PC-9 (cell line): ENCODE data around the gene TXNDC16. TPM values are rescaled to one million over a fixed set of nuclear protein-coding genes. Genes with fewer than 3 reads are reported as not detected.

Source experiments
- BruUV-seq: library from RNA; stranded (reverse); fragments of 400-500 nt; replicated peaks from 2 replicates; lab custom pipeline; 2021; lab: Mats Ljungman, UMichigan
- CTCF ChIA-PET: fragments of 300-600 bp; sonication (Branson Sonifier 250); formaldehyde crosslinking; loops from one replicate; lab custom pipeline; 2022; ENCODE audit warnings: antibody characterized with exemption; lab: Charles Lee
- POLR2A ChIA-PET: fragments of 300-600 bp; sonication (Branson Sonifier 250); formaldehyde crosslinking; loops from one replicate; lab custom pipeline; 2022; ENCODE audit warnings: antibody characterized with exemption; ENCODE audit not compliant: unreplicated experiment; lab: Charles Lee
- DNase-seq, 2 experiments: peaks; one replicate each; pipeline versions ENCODE4 v3.0.0 to v3.0.0-alpha.2; 2015 to 2022; ENCODE audit warnings: mixed read lengths in 1 of 2
- H2AFZ ChIP-seq: fragments of 200-600 bp; sonication (generic); 2 replicates; pipeline ENCODE4 v1.8.1; 2017; ENCODE audit warnings: antibody characterized with exemption
- H3F3A ChIP-seq: fragments of 200-600 bp; sonication (generic); 2 replicates; pipeline ENCODE4 v1.8.1; 2017; ENCODE audit warnings: antibody characterized with exemption, mild to moderate bottlenecking, low read depth; ENCODE audit not compliant: insufficient read depth
- H3K27ac ChIP-seq: fragments of 200-600 bp; sonication (generic); 2 replicates; pipeline ENCODE4 v1.6.1; 2016; ENCODE audit warnings: mixed run types
- H3K27me3 ChIP-seq: fragments of 200-600 bp; sonication (generic); 2 replicates; pipeline ENCODE4 v1.6.1; 2016; ENCODE audit warnings: low read depth, mixed run types; ENCODE audit not compliant: insufficient read depth
- H3K36me3 ChIP-seq: fragments of 200-600 bp; sonication (generic); 2 replicates; pipeline ENCODE4 v1.6.1; 2016; ENCODE audit warnings: low read depth, mixed run types
- H3K4me1 ChIP-seq: fragments of 200-600 bp; sonication (generic); replicated peaks from 2 replicates; pipeline ENCODE4 v1.6.1; 2016; ENCODE audit warnings: mixed run types; ENCODE audit not compliant: insufficient read depth
- H3K4me2 ChIP-seq: fragments of 200-600 bp; sonication (generic); 2 replicates; pipeline ENCODE4 v1.6.1; 2017; ENCODE audit warnings: mixed run types
- H3K4me3 ChIP-seq: fragments of 200-600 bp; sonication (generic); 2 replicates; pipeline ENCODE4 v1.6.1; 2016; ENCODE audit warnings: mixed run types
- H3K79me2 ChIP-seq: fragments of 200-600 bp; sonication (generic); 2 replicates; pipeline ENCODE4 v1.6.1; 2017; ENCODE audit warnings: low read depth, mixed run types
- H3K9me2 ChIP-seq: fragments of 200-600 bp; sonication (generic); 2 replicates; pipeline ENCODE4 v1.8.1; 2017; ENCODE audit warnings: mild to moderate bottlenecking; ENCODE audit not compliant: insufficient read depth
- H3K9me3 ChIP-seq: fragments of 200-600 bp; sonication (generic); 2 replicates; pipeline ENCODE4 v1.8.1; 2016; ENCODE audit warnings: low read depth; ENCODE audit not compliant: insufficient read depth
- H4K20me1 ChIP-seq: fragments of 200-600 bp; sonication (generic); 2 replicates; pipeline ENCODE4 v1.8.1; 2017; ENCODE audit not compliant: insufficient read depth
- EZH2 ChIP-seq: fragments of 200-600 bp; sonication (generic); IDR thresholded peaks from 2 replicates; pipeline ENCODE4 v1.8.0; 2017; ENCODE audit warnings: antibody characterized with exemption, low read depth
- intact Hi-C: fragments of 100-400 bp; cut with micrococcal nuclease; formaldehyde crosslinking; loops from one replicate; pipeline ENCODE4 v1.10.0; 2022; ENCODE audit not compliant: unreplicated experiment
- total RNA-seq: library from RNA; stranded (reverse); gene quantifications from 2 replicates; pipeline ENCODE4 v1.2.3, GENCODE V29; 2021
- TF ChIP-seq, protein P1 (sequence below): fragments of 200-600 bp; sonication (generic); conservative IDR thresholded peaks from 2 replicates; pipeline ENCODE4 v1.6.1; 2017; ENCODE audit warnings: mixed run types, antibody characterized with exemption, mild to moderate bottlenecking, moderate library complexity

Gene TXNDC16
- total RNA-seq, 1 experiment from 2014 or later = 5.7 TPM

DNA sequence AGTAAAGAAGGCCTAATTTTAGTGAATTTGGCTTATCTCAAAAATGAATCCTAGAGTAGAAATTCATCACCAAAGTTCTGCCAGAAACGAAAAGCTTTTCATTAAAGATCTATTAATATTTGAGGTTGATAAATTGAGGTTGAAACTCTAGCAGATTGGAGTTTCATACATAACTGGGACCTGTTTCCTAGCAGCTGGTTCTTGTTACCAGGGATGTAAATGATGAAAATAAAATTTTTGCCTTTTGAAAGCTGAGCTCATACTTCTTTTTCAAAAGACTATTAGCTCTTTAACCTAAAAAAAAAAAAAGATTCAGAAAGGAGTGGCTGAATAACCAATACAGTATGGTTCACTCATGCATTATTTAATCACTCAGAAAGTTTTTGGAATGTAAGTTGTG, 139.9 kb downstream of the TXNDC16 start:
- TF ChIP-seq, protein P1, sequence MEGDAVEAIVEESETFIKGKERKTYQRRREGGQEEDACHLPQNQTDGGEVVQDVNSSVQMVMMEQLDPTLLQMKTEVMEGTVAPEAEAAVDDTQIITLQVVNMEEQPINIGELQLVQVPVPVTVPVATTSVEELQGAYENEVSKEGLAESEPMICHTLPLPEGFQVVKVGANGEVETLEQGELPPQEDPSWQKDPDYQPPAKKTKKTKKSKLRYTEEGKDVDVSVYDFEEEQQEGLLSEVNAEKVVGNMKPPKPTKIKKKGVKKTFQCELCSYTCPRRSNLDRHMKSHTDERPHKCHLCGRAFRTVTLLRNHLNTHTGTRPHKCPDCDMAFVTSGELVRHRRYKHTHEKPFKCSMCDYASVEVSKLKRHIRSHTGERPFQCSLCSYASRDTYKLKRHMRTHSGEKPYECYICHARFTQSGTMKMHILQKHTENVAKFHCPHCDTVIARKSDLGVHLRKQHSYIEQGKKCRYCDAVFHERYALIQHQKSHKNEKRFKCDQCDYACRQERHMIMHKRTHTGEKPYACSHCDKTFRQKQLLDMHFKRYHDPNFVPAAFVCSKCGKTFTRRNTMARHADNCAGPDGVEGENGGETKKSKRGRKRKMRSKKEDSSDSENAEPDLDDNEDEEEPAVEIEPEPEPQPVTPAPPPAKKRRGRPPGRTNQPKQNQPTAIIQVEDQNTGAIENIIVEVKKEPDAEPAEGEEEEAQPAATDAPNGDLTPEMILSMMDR = no peak
- TF ChIP-seq EZH2 = no peak
- Histone ChIP-seq H3K4me3 (no peak overlapping the region), H3K4me2 (no peak overlapping the region), H2AFZ (no peak overlapping the region), H3F3A (no peaks in the 10 kb centered on the region), H3K9me2 (0 out of 2 replicates have a peak, but pooled peaks cover 6% of the 10 kb centered on the region), H3K27me3 (no peaks in the 10 kb centered on the region), H3K9me3 (no peaks in the 10 kb centered on the region), H3K4me1 (no peaks in the 10 kb centered on the region), H4K20me1 (no peaks in the 10 kb centered on the region), H3K27ac (no peak overlapping the region), H3K36me3 (no peaks in the 10 kb centered on the region), H3K79me2 (no peaks in the 10 kb centered on the region)
- intact Hi-C loops = no loop called here
- POLR2A ChIA-PET = no interaction called here
- no TSS peak for BruUV-seq
- no peak for DNase-seq
- CTCF ChIA-PET = interaction anchor here (0.7 kb wide), 1 partner anchor 833 kb away, joined by 6 read pairs; no protein-coding TSS in a partner anchor

DNA sequence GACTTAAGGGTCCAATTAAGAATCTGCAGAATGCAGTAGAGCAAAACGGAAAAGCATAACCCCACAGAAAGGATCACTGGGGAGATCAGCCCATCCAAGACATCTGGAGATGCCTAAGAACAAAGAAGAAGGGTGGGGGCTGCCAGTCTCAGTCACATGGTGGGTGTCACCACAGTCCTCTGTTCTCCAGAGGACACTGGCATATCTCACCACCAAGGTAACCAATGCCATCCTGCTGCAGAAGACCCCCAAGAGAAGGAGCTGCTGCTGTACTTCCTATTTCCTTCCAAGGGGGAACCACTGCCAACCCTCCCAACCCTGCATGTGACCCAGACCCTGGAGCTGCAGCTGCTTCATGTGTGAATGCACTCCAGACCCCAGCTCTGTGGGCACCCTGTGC, 147.0 kb downstream of the TXNDC16 start:
- POLR2A ChIA-PET = no interaction called here
- H3K79me2 ChIP-seq = no peaks in the 10 kb centered on the region
- intact Hi-C loops = no loop called here
- no peaks in the 10 kb centered on the region for H3K9me2 ChIP-seq
- TF ChIP-seq, protein P1 = no peak
- no peak for TF ChIP-seq EZH2
- H2AFZ ChIP-seq = no peak overlapping the region
- CTCF ChIA-PET = no interaction called here
- H3K4me3 ChIP-seq = no peak overlapping the region
- H4K20me1 ChIP-seq = no peaks in the 10 kb centered on the region
- no peak overlapping the region for H3K27ac ChIP-seq
- BruUV-seq = no TSS peak
- H3K4me2 ChIP-seq = no peak overlapping the region
- no peaks in the 10 kb centered on the region for H3K36me3 ChIP-seq
- no peaks in the 10 kb centered on the region for H3K9me3 ChIP-seq
- H3K4me1 ChIP-seq = no peaks in the 10 kb centered on the region
- H3F3A ChIP-seq = no peaks in the 10 kb centered on the region
- DNase-seq = no peak
- H3K27me3 ChIP-seq = 0 out of 2 replicates have a peak, but pooled peaks cover 8% of the 10 kb centered on the region

- H3K79me2 ChIP-seq = no peaks in the 10 kb centered on the region
- intact Hi-C loops = no loop called here
- H3K9me3 ChIP-seq = no peaks in the 10 kb centered on the region
- BruUV-seq = no TSS peak
- no peak for DNase-seq
- H3K4me1 ChIP-seq = no peaks in the 10 kb centered on the region
- no peaks in the 10 kb centered on the region for H3K9me2 ChIP-seq
- CTCF ChIA-PET = no interaction called here
- no peak overlapping the region for H3K4me2 ChIP-seq
- TF ChIP-seq EZH2 = no peak
- TF ChIP-seq, protein P1 = no peak
- H3K36me3 ChIP-seq = no peaks in the 10 kb centered on the region
- POLR2A ChIA-PET = no interaction called here
- H4K20me1 ChIP-seq = no peaks in the 10 kb centered on the region
- H3K27me3 ChIP-seq = 0 out of 2 replicates have a peak, but pooled peaks cover 8% of the 10 kb centered on the region
- H3K27ac ChIP-seq = no peak overlapping the region
- no peaks in the 10 kb centered on the region for H3F3A ChIP-seq
- H3K4me3 ChIP-seq = no peak overlapping the region
- no peak overlapping the region for H2AFZ ChIP-seq
Measured at GRCh38 chr14:52402812-52403526, 149.3 kb downstream of the TXNDC16 start.
